ES-I3 (cell line): ENCODE measurements around the gene ADGRV1.
"Not testable (repeated sequence)": the region's sequence is repeated elsewhere in the genome, so short reads cannot be mapped to it uniquely, and the experiment has no call there.

Source experiments
- H3K36me3 ChIP-seq: 2 replicates; pipeline ENCODE4 v1.6.1; 2013; ENCODE audit warnings: mild to moderate bottlenecking, low read length, control low read depth, moderate library complexity; ENCODE audit not compliant: insufficient read depth
- H3K4me1 ChIP-seq: 2 replicates; pipeline ENCODE4 v1.6.1; 2013; ENCODE audit warnings: mild to moderate bottlenecking, control low read depth, low read length; ENCODE audit not compliant: insufficient read depth
- H3K9ac ChIP-seq: 2 replicates; pipeline ENCODE4 v1.6.1; 2013; ENCODE audit warnings: low read depth, mild to moderate bottlenecking, low read length, moderate library complexity
- H3K9me3 ChIP-seq: 2 replicates; pipeline ENCODE4 v1.6.1; 2013; ENCODE audit warnings: mild to moderate bottlenecking, low read length, moderate library complexity; ENCODE audit not compliant: control insufficient read depth, insufficient read depth

The ADGRV1 gene

DNA sequence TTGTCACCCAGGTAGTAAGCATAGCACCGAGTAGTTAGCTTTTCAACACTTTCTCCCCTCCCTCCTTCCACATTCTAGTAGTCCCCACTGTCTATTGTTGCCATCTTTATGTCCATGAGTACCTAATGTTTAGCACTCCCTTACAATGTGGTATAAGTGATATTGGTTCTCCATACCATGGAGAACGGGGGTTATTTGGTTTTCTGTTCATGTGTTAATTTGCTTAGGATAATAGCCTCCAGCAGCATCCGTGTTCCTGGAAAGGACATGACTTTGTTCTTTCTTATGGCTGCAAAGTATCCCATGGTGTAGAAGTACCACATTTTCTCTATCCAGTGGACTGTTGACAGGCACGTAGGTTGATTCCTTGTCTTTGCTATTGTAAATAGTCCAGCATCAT lies 353.9 kb downstream of the ADGRV1 start:
- H3K4me1 ChIP-seq = peaks cover 4% of the 10 kb centered on the region; the same call in 1 of the 2 replicates
- H3K36me3 ChIP-seq = no peaks in the 10 kb centered on the region
- no peak overlapping the region for H3K9ac ChIP-seq
- H3K9me3 ChIP-seq = no peaks in the 10 kb centered on the region

DNA sequence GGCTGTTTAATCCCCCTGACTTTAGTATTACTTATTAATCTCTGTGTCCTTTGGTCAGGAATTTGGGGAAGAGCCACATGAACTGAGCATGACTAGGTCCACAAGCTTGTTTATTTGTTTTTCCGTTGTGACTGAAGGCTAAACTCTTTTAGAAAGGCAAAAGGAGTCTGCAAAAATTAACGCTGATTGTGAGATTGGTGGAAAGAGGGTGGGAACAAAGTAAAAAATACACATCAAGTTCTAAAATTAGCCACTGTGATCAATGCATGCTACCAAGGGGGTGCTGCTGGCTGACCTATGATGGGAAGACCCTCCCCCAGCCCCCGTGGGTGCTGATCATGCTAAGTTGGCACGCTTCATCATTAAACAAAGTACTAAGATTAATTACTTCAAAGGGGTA lies 356.8 kb downstream of the ADGRV1 start:
- Histone ChIP-seq H3K4me1 (peaks cover 4% of the 10 kb centered on the region; the same call in 1 of the 2 replicates), H3K9ac (no peak overlapping the region)

DNA sequence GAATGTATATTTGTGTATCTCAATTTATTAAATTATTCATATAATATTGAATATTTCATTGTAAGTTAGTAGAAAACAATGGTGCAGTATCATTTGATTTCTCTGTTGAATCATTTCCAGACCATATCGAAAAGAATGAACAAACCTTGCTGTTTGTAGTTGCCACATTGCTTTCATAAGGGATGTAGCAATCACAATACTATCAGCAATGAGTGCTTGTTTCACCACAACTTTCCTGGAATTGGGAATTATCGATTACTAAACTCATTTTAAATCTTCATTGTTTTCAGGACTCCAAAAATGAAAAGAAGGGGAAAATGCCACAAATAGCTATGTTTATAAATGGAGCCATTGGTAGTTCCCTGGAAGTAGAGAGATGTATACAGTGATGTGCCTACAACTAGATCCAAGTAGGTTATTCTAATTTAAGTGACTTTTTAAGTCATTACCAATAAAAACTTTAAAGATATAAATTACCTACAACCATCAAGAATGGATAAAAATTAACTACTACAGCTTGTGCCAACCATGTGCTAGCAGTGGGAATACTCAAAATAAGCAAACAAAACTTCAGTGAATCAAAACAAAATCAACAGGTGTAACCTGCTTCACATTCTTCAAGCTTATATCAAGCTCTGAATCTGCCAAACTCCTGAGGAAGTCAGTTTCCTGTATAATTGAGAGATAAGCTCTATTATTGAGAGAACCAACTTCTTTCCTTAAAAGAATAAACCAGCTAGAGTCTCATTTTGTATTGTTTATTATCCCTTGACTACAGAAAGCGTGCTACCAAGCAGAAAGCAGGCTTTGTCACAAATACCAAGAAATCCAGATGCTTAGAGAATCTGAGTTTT lies 358.6 kb downstream of the ADGRV1 start:
- Histone ChIP-seq H3K4me1 (no peaks in the 10 kb centered on the region), H3K9ac (no peak overlapping the region), H3K9me3 (no peaks in the 10 kb centered on the region), H3K36me3 (no peaks in the 10 kb centered on the region)

More for the DNA sequence above, 356.8 kb downstream of the ADGRV1 start:
- H3K36me3 ChIP-seq = no peaks in the 10 kb centered on the region
- no peaks in the 10 kb centered on the region for H3K9me3 ChIP-seq

DNA sequence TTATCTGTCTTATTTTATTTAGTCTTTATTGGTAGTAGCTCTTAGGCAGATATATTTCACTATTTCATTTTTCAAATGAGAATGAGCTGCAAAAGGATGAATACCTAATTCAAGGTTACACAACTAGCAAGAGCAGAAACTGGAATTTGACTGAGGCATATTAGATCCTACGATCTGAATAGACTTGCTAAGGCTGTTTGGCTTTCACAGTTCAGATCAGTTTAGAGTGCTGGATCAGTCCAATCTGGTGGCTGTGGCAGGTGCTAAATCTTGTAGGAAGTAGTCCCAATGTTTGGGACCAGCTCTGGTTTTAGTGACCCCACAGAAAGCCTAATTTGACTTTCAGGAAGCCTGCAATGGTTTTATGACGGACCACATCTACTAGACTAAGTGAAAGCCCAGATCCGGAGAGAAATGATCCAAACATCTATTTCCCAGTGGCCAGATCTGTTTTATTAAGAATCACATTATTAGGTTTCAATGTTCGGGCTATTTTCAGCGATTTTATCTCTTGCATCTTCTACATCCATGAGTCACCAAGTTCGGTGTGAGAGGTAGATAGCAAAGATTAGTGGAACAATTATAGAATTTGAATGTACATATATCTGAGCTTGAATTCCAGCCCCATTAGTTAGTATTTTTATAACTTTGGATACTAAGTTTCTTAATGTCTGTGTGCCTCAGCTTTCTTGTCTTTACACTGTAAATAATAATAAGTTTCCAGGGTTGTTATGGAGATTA lies 359.5 kb downstream of the ADGRV1 start:
- H3K4me1 ChIP-seq = no peaks in the 10 kb centered on the region
- no peaks in the 10 kb centered on the region for H3K9me3 ChIP-seq
- no peaks in the 10 kb centered on the region for H3K36me3 ChIP-seq
- no peak overlapping the region for H3K9ac ChIP-seq

DNA sequence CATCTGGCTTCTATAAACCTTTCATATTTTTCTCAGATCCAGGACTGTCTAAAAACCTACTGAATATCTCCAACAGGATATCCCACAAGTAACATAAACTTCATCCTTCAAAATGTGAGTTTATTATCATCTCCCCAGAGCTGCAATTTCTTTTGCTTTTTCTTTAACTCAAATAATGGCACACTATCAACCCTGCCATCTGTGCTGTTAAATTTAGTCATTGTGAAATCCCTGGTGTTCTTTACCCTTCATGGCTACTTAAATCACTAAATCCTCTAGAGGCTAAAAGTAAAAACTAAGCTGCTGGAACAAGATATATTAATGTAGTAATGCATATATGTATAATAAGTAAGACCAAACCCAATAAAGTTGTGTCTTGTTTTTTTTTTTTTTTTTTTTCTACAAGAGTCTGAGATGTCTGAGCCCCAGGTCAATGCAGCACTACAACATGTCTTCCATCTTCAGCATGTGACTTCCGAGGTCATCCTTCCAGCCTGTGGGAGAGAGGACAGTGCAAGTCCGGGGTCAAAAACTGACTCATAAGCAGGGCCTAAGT lies 362.9 kb downstream of the ADGRV1 start:
- H3K9ac ChIP-seq = no peak overlapping the region
- no peaks in the 10 kb centered on the region for H3K4me1 ChIP-seq
- no peaks in the 10 kb centered on the region for H3K9me3 ChIP-seq
- no peaks in the 10 kb centered on the region for H3K36me3 ChIP-seq

DNA sequence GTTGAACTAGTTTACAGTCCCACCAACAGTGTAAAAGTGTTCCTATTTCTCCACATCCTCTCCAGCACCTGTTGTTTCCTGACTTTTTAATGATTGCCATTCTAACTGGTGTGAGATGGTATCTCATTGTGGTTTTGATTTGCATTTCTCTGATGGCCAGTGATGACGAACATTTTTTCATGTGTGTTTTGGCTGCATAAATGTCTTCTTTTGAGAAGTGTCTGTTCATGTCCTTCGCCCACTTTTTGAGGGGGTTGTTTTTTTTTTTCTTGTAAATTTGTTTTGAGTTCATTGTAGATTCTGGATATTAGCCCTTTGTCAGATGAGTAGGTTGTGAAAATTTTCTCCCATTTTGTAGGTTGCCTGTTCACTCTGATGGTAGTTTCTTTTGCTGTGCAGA lies 365.6 kb downstream of the ADGRV1 start:
- H3K9me3 ChIP-seq, H3K9ac ChIP-seq, H3K36me3 ChIP-seq, H3K4me1 ChIP-seq: not testable (repeated sequence)

DNA sequence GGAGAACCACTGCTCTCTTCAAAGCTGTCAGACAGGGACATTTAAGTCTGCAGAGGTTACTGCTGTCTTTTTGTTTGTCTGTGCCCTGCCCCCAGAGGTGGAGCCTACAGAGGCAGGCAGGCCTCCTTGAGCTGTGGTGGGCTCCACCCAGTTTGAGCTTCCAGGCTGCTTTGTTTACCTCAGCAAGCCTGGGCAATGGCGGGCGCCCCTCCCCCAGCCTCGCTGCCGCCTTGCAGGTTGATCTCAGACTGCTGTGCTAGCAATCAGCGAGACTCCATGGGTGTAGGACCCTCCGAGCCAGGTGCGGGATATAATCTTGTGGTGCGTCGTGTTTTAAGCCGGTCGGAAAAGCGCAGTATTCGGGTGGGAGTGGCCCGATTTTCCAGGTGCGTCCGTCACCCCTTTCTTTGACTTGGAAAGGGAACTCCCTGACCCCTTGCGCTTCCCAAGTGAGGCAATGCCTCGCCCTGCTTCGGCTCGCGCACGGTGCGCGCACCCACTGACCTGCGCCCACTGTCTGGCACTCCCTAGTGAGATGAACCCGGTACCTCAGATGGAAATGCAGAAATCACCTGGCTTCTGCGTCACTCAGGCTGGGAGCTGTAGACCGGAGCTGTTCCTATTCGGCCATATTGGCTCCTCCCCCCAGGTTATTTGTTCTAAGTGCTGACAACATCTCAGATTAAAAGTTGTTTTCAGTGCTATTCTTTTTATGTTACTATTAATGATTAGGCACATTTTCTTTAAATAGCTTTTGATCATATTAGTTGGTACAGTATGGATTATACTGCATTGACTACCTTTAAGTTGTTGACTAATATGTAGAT lies 370.6 kb downstream of the ADGRV1 start:
- not testable (repeated sequence) for H3K4me1 ChIP-seq, H3K36me3 ChIP-seq, H3K9me3 ChIP-seq
- H3K9ac ChIP-seq = peak overlapping the region; percentile 54

DNA sequence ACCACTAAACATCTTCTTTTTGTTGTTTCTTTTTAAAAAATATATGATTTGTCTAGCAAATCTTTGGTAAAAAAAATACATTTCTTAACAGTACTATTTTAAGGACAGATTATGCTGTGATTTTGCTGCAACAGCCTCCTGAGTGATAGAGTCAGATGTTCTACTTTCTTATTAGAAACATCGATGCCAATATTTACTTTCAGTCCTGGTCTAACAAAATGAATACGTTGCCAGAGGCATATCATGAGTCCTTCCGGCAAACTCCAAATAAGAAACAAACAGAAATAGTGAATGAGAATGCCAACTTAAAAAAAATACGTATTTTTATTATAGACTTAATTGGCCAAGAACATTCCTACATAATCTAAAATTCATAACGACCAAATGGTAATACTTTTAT lies 371.5 kb downstream of the ADGRV1 start:
- Histone ChIP-seq H3K9ac (peak overlapping the region; percentile 54), H3K4me1 (peaks cover 3% of the 10 kb centered on the region; the same call in 1 of the 2 replicates), H3K36me3 (no peaks in the 10 kb centered on the region), H3K9me3 (no peaks in the 10 kb centered on the region)

DNA sequence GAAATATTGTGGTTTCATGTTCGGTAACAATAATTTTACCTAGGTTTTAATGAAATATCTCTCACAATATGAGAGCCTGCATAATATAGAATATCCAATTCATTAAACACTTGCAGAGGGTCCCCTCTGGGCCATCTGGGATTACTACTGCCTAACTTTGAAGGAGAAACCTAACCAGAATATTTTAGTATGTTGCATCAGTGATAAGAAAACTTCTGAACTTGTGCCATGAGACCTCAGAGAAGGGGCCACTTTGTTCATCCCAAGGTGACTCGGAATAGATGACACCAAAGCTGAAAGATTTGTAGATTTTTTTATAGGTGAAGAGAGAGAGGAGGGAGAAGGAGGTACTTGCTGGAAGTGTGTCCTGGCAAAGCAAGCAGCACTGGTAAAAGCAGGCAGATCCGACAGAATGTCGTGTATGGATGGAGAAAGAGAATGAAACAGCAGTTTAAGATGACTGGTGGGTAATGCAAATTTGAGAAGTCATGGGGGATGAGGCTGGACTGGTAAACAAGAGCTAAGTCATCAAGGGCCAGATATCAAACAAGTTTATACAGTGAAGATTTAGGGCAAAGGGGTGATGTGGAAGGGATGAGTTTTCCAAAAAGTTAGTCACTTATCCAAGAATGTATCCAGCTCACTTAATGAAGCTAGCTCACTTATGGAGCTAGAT lies 372.3 kb downstream of the ADGRV1 start:
- no peak overlapping the region for H3K9ac ChIP-seq
- H3K36me3 ChIP-seq = no peaks in the 10 kb centered on the region
- no peaks in the 10 kb centered on the region for H3K9me3 ChIP-seq
- peaks cover 3% of the 10 kb centered on the region; the same call in 1 of the 2 replicates for H3K4me1 ChIP-seq

DNA sequence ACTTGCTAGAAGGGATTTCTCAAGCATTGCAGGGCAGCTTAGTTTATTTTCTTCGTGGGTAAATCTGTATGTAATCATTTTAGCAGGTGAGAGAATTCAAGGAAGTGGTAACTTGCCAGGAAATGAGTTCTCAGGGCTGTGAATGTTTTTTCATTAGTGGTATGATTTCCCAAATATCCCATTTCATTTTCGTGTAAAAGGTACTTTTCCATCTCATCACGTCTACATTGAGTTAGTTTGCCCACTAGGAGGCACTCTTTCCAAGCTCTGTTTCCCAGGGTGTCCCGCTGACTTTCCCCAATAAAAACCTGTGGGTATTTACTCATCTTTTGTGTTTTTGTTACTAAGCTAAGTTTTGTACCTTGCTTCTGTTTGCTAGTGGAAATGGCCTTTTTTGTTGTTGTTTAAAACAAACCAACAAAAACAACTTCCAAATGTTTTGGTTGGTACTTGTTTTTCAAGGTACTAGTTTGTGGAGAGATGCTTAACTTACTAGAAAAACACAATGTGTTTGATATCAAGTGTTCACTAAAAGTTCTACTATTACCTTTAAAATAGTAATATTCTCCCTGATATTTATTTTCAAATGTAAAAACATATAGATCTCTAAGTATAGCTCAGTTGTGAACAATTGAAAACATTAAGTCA lies 373.6 kb downstream of the ADGRV1 start:
- peaks cover 3% of the 10 kb centered on the region; the same call in 1 of the 2 replicates for H3K4me1 ChIP-seq
- no peak overlapping the region; the same call in 1 of the 2 replicates for H3K9ac ChIP-seq
- H3K36me3 ChIP-seq = no peaks in the 10 kb centered on the region
- H3K9me3 ChIP-seq = no peaks in the 10 kb centered on the region

DNA sequence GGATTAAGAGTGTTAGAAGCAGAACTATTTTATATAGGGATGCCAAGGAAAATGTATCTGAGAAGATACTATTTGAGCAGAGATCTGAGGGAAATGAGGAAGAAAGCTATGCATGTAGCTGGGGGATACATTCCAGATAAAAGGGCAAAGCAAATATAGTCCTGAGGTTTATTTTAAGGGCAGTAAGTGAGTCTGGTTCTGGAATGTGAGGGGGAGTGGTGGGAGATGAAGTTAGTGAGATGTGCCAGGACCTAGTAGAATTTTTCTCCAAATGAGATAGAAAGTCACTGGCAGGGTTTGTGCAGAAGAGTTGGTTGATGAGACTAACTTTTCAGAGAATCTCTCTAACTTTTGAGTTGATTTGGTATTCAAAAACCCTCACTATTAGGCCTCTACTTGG lies 374.7 kb downstream of the ADGRV1 start:
- Histone ChIP-seq H3K9ac (no peak overlapping the region), H3K36me3 (no peaks in the 10 kb centered on the region), H3K4me1 (peaks cover 3% of the 10 kb centered on the region; the same call in 1 of the 2 replicates), H3K9me3 (no peaks in the 10 kb centered on the region)

DNA sequence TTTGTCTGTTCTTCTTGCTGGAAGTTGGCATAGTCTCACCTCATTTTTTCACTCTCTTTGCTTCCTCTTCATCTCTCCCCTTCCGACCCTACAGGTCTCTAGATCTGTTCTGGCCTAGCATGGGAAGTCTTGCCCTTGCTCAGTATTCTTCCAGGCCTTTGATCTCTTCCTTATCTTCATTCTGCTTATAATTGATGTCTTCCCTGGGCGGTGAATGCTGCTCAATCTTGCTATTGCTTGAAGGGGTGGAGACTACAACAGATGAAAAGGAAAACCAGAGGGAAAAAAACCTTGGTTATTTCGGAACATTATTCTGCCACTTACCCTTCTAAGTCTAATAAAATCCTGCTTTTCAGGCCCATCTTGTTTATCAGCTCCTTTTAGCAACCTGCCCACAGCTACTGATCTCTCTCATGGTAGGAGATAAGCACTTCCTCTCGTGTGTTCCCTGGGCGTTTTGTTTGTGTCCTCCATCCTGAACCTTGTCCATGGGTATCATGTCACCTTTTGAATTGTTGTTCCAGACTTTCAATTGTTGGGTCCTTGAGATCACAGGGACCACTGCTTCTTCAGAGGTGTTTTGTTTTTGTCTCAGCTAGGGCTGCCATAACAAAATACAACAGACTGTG lies 375.6 kb downstream of the ADGRV1 start:
- H3K9ac ChIP-seq = no peak overlapping the region
- H3K36me3 ChIP-seq = no peaks in the 10 kb centered on the region
- no peaks in the 10 kb centered on the region for H3K9me3 ChIP-seq
- peaks cover 3% of the 10 kb centered on the region; the same call in 1 of the 2 replicates for H3K4me1 ChIP-seq

DNA sequence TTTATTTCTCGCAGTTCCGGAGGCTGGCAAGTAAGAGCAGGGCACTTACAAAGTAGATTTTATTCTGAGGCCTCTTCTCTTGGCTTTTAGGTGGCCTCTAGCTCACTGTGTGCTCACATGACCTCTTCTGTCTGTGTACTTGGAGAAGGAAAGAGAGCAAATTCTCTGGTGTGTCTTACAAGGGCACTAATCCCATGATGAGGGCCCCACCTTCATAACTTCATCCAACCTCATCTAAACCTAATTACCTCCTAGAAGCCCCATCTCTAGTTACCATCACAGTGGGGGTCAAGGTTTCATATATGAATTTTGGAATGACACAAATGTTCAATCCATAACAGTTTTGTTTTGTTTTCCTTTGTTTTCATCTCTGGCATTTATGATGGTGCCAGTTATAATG lies 376.1 kb downstream of the ADGRV1 start:
- Histone ChIP-seq H3K9me3 (no peaks in the 10 kb centered on the region), H3K36me3 (no peaks in the 10 kb centered on the region), H3K4me1 (peaks cover 6% of the 10 kb centered on the region; the same call in 1 of the 2 replicates), H3K9ac (no peak overlapping the region)
